ENCODE data around the gene RPL7A. TPM values are rescaled to one million over a fixed set of nuclear protein-coding genes. Genes with fewer than 3 reads are reported as not detected.
A peak's percentile ranks its signal among the peaks of the same experiment; 100 is the strongest.
"Not testable (repeated sequence)": the region's sequence is repeated elsewhere in the genome, so short reads cannot be mapped to it uniquely, and the experiment has no call there.

RPL7A gene
- polyA plus RNA-seq, 4 donors = 2,222 to 2,557 (median 2,398) TPM

DNA sequence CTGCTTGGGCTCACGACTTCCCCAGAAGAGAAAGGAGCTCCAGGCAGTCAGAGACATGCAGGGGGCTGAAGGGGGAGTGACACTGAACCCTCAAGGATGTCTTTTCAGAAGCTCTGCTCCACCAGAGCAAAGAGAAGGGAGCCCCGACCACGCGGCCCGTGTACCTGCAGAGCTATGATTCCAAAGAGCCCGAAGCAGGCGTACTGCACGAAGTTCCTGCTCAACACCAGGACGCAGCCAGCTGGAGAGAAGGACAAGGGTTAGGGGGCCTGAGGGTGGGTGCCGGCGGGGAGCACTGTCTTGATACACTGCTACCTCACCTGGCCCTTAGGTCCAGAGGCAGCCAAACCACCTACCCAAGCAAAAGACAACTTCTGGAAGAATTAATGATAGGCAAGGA lies 18.4 kb downstream of the RPL7A start:
- no peak for DNase-seq (ENCODE audit: low read depth in 4 of 4, low spot score in 3 of 4)

DNA sequence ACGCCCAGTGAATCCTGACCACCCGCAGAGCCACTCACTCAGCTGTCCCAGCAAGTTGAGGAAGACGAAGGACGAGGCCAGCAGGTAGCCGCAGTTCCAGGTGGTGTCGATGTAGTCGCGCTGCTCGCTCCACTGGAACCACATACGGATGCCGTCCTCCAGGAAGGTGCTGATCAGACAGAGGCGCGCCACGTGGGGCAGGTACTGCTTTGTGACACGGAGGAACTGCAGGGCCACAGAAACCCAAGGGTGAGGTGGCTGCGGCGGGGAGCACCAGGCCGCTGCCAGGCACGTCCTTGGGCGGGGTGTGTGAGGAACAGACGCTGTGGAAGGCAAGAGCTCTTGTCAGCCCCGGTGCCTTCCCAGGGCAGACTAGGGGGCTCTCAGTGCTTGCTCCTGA lies 19.2 kb downstream of the RPL7A start:
- no peak for DNase-seq (ENCODE audit: low read depth in 4 of 4, low spot score in 3 of 4)

DNA sequence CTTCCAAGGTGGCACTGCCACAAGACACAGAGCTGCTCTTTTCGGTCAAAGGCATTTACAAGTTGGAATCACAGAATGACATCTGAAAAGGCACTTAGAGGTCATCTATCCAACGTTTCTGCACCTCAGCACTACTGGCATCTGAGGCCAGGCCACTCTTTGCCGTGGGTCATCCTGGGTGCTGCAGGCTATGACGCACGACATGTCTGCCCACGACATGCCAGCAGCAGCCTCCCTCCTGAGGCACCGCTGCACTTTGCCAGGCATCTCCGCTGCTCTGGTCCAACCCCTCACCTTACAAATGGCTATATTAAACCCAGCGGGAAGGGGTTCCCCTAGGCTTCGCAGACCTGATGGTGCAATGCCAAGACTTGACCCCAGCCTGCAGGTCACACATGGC lies 19.8 kb downstream of the RPL7A start:
- DNase-seq (ENCODE audit: low read depth in 4 of 4, low spot score in 3 of 4) = no peak

DNA sequence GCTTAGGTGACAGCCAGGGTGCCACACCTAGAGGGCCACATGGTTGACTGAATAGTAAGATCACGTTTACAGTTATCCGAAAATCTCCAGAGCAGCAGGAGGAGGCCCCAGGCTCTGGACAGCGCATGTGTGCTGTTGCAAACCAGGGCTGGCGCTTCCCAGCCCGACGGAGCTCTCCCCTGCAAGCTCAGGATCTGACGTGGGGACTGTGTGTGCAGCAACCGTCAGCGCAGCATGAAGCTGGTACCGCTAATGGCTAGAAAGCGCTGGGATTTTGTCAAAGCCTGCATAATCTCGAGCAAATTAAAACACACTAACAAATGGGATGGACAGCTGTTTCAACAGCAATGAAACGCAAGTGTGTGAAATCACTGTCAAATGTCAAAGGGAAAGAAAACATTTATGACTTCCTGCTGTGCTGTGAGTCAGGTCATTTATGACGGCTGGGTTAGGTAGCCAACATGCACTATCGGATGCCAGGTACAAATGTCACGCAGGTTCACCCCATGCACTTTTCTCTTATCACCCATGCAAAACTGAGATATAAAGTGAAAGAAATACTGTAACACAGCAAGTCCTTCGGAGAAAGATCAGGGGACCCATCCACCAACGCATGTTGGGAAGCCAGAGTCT lies 20.3 kb downstream of the RPL7A start:
- no peak for DNase-seq (ENCODE audit: low read depth in 4 of 4, low spot score in 3 of 4)

DNA sequence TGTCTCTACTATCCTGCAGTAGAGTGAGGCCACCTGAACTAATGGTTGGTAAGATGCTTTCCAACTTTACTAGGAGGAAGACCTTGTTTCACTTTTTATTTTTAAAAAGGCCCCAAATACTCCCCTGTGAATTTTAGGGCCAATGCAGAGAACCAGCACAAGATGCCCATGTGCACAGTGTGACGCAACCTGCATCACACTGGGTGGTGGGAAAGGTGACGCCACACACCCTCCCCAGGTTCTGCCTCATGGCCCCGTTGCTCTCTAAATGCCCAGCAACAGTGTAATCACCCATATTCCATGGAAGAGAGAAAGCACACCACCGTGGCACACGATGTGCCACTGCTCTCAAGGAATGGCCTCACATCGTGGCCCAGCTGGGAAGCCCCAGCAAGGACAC lies 21.4 kb downstream of the RPL7A start:
- no peak for DNase-seq (ENCODE audit: low read depth in 4 of 4, low spot score in 3 of 4)

DNA sequence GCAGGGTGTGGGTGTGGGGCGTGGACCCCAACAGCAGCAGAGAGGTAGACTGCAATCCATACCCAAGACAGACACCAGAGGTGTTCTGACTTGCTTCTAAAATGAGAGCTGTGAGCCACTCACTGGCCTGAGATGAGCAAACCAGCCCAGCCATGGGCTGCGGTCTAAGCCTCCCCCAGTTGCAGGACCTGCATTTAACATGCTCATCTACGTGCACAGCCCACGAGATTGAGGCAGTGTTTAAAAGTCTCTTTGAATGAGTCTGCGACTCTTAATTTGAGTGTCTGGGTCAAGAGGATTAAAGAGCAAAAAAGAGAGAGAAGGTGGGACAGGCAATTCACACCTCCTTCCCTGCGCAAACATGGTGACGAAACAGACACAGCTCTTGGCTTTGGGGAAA lies 21.9 kb downstream of the RPL7A start:
- no peak for DNase-seq (ENCODE audit: low read depth in 4 of 4, low spot score in 3 of 4)

DNA sequence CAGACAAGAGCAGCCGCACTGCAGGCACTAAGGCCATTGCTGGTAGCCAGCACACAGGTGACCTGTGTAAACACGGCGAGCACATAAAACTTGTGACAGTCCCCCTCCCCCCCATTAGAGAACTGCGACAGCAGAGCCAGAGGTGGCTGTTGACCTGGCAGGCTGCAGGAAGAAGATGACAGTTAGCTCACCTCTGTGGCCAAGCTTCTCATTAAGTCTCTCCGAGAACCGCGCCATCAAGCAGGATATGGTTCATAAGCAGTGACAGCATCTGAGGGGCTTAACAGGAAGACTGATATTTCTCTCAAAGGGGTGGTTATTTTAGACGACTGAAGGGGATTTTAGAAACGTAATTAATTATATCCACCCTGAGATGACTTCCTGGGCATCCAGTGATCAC lies 22.7 kb downstream of the RPL7A start:
- DNase-seq (ENCODE audit: low read depth in 4 of 4, low spot score in 3 of 4) = no peak

DNA sequence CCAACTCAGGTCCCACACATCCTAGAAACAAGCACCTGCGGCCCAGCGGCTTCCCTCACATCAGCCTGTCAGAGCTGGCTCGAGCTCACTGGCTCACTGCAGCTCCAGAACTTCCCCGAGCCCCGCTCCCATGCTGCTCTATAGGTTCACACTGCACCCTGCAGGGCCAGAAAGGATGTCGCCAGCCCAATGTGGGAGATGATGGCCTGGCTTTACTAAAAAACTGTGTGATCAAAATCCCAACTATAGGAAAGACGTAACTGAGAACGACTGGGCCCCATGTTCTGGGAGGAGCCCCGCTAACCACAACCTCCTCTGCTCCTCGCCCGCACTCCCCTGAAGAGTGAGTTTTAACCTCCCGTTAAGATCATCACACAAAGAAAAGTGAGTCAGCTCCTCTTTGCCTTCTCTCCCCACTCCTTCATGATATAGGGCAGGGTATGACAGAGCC lies 23.3 kb downstream of the RPL7A start:
- DNase-seq (ENCODE audit: low read depth in 4 of 4, low spot score in 3 of 4) = no peak

DNA sequence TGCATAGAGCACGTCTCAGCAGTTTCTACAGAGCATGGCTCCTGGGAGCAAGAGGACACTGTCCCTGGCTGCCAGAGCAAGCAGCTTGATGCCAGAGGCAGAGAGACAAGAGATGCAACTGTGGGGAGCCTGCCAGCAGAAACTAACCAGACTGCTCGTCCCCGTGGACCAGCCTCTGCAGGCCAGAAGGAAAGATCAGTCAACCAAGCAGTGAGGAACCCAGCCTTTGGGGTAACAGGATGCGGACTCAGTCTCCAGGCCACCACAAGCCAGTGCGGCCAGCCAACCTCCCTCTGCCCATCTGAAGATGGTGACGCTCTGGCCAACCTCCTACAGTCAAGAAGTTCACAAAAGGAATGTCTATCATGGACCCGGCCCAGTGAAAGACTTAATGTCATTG lies 24.1 kb downstream of the RPL7A start:
- DNase-seq (ENCODE audit: low read depth in 4 of 4, low spot score in 3 of 4) = no peak

DNA sequence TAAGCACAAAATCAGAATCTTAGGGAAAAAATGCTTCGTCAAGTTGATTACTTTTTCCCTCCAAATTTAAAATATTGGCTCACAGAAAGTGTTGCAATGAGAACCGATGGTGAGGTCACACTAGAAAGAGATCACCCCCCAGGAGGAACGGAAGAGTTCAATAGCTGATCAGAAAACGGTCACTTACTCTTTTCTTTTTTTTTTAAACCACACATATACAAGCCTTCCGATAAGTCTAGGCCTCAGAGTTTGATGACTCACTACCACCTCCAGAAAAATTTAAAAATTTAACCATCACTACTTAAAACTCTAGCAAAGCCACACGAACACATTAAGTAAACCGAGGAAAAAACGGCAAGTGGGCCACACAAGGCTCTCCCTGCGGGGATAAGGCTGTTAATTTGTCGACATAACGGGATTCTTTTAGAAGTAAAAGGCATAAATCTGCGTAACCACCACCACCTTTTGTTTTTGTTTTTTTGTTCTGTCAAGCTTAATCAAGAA lies 26.6 kb downstream of the RPL7A start:
- DNase-seq (ENCODE audit: low read depth in 4 of 4, low spot score in 3 of 4) = no peak

DNA sequence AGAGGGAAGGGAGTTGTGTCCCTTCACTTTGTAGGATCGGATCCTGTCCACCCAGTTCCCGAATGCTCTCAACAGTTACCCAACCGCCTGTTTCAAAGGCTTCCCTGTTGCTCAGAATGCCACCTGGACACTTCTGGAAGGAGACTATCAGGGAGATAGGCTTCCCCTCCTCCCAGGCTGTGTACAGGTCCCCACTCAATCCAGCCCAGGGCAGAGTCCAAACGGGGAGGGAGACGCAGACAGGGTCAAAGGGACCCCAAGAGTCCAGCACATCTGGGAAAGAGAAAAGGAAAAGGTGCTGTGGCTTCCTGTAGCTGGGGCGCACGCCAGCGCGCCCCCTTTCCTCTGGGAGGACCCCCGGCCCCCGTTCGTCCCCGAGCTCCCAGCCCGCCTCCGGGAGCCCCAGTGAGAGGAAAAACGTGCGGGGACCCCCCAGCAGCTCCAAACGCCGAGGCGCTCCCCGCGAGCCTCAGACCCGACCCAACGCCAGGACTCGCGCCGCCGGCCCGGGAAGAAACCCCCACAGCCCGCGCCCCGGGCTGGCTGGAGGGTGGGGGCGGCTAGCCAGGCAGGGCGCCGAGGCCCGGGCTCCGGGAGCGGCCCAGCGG lies 27.2 kb downstream of the RPL7A start:
- DNase-seq (ENCODE audit: low read depth in 4 of 4, low spot score in 3 of 4) = no peak

DNA sequence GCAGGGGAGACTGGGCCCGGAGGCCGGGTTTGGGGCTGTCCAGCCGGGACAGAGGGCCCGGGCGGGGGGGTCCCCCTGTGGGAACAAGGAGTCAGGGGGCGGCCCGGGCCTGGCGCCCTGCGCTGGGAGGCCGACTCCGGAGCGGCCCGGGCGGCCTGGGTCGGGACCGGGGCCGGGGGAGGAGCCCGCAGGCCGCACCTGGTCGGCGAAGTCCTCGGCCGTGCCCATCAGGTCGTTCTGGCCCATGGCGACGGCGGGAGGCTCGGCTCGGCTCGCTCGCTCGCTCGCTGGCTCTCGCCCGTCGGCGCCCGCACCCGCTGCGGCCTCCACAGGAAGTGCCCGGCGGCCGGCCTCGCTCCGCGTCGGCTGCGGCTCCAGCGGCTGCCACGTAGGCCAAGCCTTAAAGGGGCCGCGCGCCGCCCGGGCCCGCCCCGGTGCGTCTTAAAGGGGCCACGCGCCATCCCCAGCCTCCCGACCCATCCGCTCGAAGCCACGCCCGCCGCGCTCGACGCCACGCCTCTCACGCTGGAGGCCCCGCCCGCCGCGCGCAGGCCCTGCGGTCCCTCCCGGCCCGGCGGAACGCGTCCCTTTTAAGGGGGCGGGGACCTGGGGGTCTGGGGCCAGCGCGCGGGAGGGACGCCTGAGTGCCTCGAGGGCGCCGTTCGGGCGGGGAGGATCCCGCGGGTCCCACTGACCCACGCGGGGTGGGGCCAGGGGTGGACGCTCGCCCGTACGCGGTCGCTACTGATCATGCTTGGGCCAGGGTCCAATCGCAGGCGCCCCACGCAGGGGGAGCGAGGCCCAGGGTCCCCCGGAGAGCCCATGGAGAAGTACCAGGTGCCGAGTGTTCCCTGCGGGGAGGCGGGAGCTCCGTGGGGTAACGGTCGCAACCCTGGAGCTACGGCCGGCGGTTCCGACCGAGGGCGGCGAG lies 28.0 kb downstream of the RPL7A start, which contains the start of the genes STKLD1 and SURF4:
Gene STKLD1, plus strand, starts transcription at position 643 of the 931 bp plus-strand sequence. Its CDS starts 108 bp downstream, at position 751.
Gene SURF4, minus strand, starts transcription at position 337 of the 931 bp plus-strand sequence. Its CDS starts 91 bp downstream, at position 246.
- DNase-seq (ENCODE audit: low read depth in 4 of 4, low spot score in 3 of 4) = peak; percentile 82 to 90 (median 90)

DNA sequence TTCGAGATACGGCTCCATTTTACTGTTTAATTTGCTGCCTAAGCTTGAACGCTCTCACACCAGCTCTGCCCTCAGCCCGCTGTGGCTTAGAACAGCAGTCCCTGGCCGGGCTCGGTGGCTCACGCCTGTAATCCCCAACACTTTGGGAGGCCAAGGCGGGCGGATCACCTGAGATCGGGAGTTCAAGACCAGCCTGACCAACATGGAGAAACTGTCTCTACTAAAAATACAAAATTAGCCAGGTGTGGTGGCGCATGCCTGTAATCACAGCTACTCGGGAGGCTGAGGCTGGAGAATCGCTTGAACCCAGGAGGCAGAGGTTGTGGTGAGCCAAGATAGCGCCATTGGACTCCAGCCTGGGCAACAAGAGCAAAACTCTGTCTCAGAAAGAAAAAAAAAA lies 29.3 kb downstream of the RPL7A start:
- DNase-seq (ENCODE audit: low read depth in 4 of 4, low spot score in 3 of 4) = not testable (repeated sequence)

DNA sequence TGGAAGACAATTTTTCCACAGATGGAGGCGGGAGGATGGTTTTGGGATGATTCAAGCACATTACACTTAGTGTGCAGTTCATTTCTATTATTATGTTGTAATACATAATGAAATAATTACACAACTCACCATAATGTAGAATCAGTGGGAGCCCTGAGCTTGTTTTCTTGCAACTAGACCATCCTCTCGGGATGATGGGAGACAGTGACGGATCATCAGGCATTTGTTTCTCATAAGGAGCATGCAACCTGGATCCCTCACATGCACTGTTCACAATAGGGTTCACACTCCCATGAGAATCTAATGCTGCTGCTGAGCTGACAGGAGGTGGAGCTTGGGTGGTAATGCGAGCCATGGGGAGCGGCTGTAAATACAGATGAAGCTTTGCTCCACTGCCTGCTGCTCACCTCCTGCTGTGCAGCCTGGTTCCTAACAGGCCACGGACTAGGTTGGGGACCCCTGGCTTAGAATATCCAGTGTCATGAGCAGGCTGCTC lies 29.8 kb downstream of the RPL7A start:
- no peak for DNase-seq (ENCODE audit: low read depth in 4 of 4, low spot score in 3 of 4)

DNA sequence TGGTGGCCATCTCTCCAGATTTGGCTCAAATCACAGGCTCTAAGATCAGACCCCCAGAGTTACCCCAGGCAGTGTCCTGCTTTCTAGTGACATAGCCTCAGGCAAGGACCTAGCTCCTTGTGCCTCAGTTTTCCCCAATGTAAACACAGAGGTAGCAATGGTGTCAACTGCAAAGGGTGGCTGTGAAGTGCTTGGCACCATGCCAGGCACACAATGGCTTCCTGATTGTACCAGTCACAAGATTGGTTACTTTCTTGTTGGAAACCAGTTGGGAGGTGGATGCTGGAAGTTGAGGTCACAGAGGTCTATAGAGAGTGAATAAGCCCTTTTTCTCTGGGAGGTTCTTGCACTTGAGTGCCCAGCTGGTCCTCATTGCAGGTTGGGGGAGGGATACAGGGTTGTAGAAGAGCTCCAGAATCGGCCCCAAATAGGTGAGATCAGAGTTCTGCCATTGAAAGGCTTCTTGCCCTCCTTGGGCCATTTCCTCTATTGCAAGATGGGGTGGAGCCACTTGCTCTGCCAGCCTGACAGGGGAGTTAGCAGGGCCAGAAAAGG lies 30.5 kb downstream of the RPL7A start:
- no peak for DNase-seq (ENCODE audit: low read depth in 4 of 4, low spot score in 3 of 4)

DNA sequence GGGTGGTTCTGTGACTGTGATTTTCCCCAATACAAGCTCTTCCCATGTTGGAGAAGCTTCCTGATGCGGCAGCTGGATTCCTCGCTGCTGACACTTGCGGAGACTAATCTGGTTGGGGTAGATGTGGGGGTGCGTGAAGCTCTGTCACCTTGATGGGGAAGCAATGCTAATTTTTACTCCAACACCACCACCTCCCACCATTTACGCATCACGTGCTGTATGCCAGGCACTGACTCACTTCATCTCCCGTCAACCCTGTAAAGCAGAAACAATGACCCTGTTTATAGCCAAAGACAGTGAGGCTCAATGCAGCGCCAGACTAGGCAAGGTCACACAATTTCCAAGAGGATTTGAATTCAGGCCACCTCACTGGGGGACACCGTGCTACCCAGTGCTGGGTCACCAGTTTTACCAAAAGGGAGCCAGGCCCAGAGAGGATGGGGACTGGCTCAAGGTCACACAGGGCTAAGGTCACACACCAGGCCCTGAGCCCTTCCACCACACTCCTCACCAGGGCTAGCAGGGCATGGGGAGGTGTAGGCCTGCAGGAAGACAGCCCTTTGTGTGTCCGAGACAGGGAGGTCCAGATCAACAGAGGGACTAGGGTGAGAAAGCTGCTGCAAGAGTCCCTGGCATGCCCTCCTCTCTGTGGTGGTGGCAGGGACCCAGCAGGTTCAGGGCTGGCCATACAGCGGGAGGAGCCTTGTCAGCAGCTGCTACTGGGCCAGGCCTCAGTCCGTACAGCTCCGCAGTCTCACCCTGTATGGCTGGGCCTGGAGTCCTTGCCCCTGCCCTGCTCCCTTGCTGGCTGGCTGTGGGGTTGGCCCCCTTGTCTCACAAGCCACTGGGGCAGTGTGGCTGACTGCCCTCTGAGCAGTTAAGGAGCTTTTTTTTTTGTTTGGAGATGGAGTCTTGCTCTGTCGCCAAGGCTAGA lies 31.4 kb downstream of the RPL7A start:
- no peak for DNase-seq (ENCODE audit: low read depth in 4 of 4, low spot score in 3 of 4)

DNA sequence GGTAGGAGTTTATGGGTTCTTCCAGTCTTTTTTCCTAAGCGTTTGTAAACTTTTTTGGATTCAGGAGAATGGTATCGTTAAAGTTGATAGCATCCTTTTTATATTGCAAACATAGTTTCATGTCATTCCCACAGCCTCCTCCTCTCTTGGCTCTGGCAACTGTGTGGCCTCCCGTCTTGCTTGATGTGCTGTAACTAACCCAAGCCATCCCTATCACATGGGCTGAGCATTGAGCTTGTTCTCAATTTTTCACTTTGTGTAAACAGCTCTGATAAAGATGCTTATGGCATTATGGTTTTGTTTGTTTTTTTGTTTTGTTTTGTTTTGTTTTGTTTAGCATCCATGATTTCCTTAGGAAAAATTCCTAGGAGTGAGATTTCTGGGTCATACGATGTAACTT lies 32.7 kb downstream of the RPL7A start:
- DNase-seq (ENCODE audit: low read depth in 4 of 4, low spot score in 3 of 4) = no peak

DNA sequence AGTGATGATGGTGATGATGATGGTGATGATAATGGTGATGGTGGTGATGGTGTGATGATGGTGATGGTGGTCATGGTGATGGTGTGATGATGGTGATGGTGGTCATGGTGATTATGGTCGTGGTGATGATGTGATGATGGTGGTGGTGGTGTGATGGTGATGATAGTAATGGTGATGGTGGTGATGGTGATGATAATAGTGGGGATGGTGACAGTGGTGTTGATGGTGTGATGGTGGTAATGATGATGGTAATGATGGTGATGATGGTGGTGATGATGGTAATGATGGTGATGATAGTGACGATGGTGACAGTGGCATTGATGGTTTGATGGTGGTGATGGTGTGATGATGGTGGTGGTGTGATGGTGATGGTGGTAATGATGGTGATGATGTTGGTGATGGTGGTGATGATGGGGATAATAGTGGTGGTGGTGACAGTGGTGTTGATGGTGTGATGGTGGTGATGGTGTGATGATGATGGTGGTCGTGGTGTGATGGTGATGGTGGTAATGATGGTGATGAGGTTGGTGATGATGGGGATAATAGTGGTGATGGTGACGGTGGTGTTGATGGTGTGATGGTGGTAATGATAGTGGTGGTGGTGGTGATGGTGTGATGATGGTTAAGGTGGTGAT lies 34.6 kb downstream of the RPL7A start:
- no peak for DNase-seq (ENCODE audit: low read depth in 4 of 4, low spot score in 3 of 4)

DNA sequence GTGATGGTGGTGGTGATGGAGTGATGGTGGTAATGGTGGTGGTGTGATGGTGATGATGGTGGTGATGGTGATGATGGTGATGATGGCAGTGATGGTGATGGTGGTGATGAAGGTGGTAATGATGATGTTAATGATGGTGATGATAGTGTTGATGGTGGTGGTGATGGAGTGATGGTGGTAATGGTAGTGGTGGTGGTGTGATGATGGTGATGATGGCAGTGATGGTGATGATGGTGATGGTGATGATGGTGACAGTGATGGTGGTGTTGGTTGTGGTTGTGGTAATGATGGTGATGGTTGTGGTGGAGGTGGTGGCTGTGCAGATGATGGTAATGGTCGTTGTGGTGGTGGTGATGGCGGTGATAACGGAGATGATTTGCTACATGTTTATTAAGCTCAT lies 35.4 kb downstream of the RPL7A start:
- no peak for DNase-seq (ENCODE audit: low read depth in 4 of 4, low spot score in 3 of 4)

All from left renal pelvis (tissue), 4 donors.